Measurements from ENCODE around the gene SNX1. TPM values are rescaled to one million over a fixed set of nuclear protein-coding genes. Genes with fewer than 3 reads are reported as not detected.

The SNX1 gene
- total and polyA plus RNA-seq, 2 of the 13 experiments (the other 11 are each of a cell fraction or from before 2014, with no cell fraction given), result 29.3 to 60.1 TPM

Small RNA genes within 50 kb of the gene (small RNA-seq; reads per million reads assigned to genes)
- 0 reads per million in 3 experiments for gene RF00019 (ENCODE audit: insufficient read depth in 2 of 3, insufficient read length in 3 of 3, low read depth in 2 of 3, low replicate concordance in 1 of 3)

Other genes starting within 250 kb of the SNX1 start
- gene DAPK2, start 49.5 kb upstream of the SNX1 start, total RNA-seq (2016; rRNA removed; fragmentation: Illumina TruSeq; extraction: Trizol), result 0.14 and 0.33 TPM in 2 replicates
- gene DAPK2, start 49.5 kb upstream of the SNX1 start, polyA plus RNA-seq (2011; rRNA removed), result 0.63 and 1.3 TPM in 2 replicates
- gene CIAO2A, start 2.1 kb upstream of the SNX1 start, total RNA-seq (2016; rRNA removed; fragmentation: Illumina TruSeq; extraction: Trizol), result 100 and 114 TPM in 2 replicates
- gene CIAO2A, start 2.1 kb upstream of the SNX1 start, polyA plus RNA-seq (2011; rRNA removed), result 60.7 and 83.0 TPM in 2 replicates
- gene SNX22, start 55.7 kb downstream of the SNX1 start, total RNA-seq (2016; rRNA removed; fragmentation: Illumina TruSeq; extraction: Trizol), result 3.1 and 5.5 TPM in 2 replicates
- gene SNX22, start 55.7 kb downstream of the SNX1 start, polyA plus RNA-seq (2011; rRNA removed), result 2.3 and 2.4 TPM in 2 replicates
- gene PPIB, start 67.0 kb downstream of the SNX1 start, total RNA-seq (2016; rRNA removed; fragmentation: Illumina TruSeq; extraction: Trizol), result 476 and 882 TPM in 2 replicates
- 720 and 780 TPM in 2 replicates for gene PPIB, start 67.0 kb downstream of the SNX1 start, polyA plus RNA-seq (2011; rRNA removed)

All from HepG2 (cell line).